H4 (cell line): ENCODE measurements around the gene AFTPH. TPM values are rescaled to one million over a fixed set of nuclear protein-coding genes. Genes with fewer than 3 reads are reported as not detected.
A peak's percentile ranks its signal among the peaks of the same experiment; 100 is the strongest.
"Not testable (repeated sequence)": the region's sequence is repeated elsewhere in the genome, so short reads cannot be mapped to it uniquely, and the experiment has no call there.

ENCODE experiments used
- DNase-seq: peaks from one replicate; pipeline ENCODE4 v3.0.0-alpha.2; 2015; ENCODE audit warnings: low spot score
- total RNA-seq: library from RNA; depleted of rRNA; stranded (reverse); fragments of >200 nt; shearing (Covaris generic); gene quantifications from 2 replicates; pipeline ENCODE4 v1.2.3, GENCODE V29; 2014

Gene AFTPH
- total RNA-seq, 1 experiment from 2014 or later: 23.3 TPM

DNA sequence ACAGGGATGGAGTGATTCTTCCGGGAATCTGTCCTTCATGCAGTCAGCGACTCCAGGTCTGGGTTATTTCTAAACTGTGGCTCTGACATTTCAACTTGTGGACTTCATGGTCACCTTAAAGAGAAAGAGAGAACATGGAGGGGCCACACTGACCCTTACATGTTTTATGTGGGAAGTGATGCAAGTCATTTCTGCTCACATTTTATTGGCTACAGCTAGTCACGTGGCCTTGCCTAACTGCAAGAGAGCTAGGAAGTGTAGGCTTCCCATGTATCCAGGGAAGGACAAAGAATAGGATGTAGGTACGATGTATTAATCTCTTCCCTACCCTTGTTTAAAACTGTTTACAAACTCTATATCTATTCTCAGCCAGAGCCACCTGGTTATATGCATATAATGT lies 30.3 kb upstream of the AFTPH start:
- no peak for DNase-seq

DNA sequence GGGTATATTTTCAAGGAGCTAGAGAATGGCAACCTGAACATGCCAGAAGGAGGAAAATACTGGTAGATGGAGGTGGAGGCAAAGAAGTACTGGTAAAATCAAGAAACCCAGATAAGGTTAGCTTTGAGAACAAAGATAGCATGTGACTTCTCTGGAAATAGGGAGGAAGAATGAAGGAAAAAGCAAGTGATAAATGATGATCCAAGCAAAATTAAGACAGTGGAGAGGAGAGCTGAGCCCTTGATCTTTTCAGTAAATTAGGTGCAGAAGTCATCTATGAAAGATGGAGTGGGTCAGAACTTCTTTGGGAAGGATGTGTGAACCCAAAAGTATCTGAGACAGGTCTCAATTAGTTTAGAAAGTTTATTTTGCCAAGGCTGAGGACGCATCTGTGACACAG lies 25.7 kb upstream of the AFTPH start:
- DNase-seq: no peak

DNA sequence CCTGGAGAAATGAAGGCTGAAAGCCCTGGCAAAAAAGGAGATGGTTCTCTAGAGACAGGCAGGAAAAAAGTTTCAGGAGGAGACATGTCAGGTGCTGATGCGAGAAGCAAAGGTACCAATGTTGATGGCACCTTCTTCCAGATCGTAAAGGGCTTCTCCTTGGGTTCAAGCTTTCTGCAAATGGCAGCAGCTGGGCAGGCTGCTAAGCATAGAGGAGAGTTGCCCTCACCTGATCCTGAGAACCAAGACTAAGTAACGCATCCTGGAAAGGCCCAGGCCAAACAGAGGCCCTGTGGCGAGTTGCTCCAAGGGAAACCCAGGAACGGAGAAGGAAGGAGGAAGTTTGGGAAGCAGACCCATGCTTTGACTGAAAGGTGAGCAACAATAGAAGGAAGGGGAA lies 23.6 kb upstream of the AFTPH start:
- no peak for DNase-seq

DNA sequence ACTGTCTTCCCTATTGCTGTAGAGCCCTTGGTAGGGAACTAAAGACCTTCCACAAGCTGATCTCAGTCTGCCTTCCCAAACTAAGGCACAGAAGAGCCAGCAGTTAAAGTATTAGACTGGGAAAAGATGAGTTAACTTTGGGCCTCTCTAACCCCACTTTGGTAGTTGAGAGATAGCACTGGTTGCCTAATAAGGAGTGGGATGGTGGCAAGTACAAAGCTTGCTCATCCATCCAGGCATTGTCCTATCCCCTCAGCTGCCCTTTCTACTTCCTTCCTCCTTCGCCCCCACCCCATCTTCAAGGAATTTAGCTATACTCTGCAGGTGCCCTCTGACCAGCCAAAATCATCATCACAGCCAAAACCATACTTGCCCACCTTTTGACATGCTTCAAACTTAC lies 22.2 kb upstream of the AFTPH start:
- DNase-seq: no peak

DNA sequence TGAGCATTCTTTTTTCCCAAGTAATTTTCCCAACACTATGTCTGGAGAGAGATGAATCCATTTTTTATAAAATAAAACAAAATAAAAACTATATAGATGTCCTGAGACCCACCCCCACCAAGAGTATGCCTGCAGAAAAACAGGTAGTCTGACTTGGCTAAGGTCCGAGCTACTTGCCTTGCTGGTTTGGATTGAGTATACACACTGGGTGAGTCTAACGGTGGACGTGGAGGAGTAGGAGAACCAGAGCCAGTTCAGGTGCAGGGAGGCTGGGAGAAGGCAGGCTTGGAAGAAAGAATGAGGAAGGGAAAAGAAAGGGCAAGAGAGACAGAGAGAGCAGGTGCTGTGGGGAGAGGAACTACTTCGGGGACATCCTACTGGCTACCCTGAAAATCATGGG lies 21.3 kb upstream of the AFTPH start:
- DNase-seq: no peak

DNA sequence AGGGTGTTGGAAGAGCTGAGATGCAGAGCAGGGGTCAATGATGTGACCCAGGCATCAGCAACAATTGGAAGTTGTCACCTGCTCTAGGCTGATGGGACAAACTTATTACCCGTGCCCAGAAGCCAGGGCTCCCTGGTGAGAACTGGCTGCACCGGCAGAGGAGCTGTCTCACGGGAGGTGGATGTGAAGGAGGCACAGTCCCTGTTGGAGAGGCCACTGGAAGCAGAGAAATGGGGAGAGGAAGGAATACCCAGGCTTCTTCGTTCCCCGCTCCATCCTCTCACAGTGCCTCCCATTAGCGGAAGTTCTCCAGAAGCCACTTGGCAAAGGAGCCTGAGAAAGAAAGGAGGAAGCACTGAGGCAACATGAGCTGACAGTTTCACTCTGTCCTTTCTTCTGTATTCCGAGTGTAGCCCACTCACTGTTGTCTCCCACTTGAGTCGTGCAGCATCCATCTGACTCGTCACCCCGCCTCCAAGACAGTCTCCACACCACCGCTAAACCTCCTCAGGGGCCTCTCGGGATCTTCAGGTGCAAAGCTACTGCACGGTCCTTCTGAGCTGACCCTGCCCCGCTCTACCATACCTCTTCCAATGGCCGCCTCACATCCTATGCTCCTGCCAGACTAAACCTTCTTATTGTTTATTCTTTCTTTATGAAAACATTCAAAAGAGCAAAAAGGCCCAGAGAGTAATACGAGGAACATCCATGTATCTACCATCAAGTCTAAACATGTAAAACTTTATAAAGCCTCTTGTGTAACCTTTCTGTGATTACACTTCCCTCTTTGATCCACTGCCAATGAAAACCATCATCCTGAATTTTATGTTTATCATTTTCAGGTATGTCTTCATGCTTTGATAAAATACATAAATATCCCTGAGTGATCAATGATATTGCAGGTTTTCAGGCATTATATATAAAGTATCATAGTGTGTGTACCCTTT lies 19.1 kb upstream of the AFTPH start:
- DNase-seq: no peak

DNA sequence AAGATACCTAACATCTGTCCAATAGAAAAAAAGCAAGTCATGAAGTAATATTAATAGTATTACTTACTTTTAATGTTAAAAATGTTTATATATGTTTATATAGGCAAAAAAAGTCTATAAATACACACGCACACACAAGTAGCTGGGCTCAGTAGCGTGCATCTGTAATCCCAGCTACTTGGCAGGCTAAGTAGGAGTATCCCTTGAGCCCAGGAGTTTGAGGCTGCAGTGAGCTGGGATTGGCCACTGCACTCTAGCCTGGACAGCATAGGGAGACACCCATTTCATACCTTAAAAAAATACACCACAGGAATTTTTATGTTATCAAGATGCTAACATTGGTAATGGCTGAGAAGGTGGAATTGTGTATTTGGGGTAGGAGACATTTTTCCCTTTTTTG lies 17.4 kb upstream of the AFTPH start:
- no peak for DNase-seq

DNA sequence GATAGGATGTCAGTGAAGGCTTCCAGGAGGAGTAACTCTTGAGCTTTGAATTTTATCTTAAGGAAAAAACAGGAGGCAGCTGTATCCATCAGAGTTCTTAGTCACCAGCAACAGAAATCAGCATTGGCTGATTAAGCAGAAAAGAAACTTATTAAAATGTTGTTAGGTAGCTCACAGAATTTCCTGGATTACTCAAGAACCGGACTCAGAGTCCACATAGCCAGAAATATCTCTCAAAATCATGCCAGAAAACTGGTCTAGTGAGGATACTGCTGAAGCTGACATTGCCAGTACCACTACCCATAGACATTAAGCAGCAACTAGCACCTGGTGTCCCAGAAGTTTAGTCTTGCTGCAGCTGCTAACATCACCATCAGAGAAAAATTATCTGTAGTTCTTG lies 10.1 kb upstream of the AFTPH start:
- DNase-seq: no peak

DNA sequence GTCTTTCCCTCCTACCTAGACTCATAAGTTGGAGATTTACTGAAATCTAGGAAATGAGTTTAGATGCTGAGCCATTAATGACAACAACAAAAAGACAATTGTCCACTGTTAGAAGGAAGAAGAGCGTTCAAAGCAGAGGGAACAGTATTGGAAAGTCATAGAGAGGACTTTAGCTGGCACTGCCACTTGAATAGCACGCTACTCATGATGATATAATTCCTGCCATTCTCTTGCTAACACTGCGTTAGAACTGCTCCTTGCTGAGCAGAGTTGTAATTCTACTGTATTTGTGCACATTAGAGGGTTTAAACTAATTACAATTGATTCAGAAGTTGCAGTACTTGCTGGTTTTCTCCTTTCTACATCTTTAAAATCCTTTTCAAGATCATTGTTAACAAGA lies 9.0 kb upstream of the AFTPH start:
- no peak for DNase-seq

DNA sequence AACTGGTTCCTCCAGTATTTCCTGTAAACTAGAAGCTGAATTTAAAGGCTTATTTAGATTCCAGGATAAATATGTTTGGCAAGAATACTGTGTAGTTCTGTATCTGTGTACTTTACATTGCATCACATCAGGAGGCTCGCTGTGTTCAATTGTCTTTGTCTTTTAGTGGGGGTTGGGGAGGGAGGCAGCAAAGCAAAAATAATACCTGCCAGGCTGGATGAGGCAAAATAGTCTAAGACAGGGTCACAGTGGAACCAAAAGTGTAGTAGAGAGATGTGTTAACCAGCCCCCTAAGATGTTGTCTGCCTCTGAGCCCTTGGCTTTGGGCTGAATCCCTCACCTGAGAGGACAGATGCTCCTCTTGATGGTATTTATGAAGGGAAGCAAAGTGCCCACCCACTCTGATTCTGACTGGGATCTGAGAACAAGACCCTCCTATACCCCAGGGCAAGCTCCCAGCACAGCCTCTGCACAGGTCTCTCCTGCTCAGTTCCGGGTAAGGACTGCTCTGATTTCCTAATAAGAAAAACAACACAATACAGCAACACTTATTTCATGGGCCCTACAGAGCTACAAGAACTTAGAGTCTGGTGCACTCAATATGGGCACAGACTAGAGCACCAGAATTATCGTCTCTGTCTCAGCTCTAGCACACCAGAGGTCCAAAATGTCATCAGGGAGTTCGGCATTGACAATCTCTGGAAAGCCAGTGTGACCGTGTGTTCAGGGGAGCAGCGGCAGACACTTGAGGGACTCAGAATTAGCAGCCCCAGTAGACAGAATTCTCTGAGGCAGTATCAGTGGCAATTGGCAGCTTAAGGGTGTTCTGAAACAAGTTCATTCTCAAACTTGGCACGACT lies 7.2 kb upstream of the AFTPH start:
- no peak for DNase-seq

DNA sequence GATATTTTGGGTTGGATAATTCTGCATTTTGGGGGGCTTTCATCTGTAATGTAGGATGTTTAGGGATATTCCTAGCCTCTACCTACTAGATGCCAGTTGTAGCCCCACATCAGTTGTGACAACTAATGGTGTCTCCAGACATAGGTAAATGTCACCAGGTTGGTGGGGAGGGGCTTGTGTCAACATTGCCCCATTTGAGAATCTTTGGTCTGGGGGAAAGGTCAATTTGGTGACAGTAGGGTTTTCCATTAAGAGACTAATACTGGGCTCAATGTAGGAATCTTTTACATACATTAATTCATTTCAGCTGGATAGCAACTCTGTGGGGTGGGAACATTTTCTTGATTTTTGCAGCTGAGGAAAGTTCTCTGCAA lies 6.6 kb upstream of the AFTPH start:
- no peak for DNase-seq

DNA sequence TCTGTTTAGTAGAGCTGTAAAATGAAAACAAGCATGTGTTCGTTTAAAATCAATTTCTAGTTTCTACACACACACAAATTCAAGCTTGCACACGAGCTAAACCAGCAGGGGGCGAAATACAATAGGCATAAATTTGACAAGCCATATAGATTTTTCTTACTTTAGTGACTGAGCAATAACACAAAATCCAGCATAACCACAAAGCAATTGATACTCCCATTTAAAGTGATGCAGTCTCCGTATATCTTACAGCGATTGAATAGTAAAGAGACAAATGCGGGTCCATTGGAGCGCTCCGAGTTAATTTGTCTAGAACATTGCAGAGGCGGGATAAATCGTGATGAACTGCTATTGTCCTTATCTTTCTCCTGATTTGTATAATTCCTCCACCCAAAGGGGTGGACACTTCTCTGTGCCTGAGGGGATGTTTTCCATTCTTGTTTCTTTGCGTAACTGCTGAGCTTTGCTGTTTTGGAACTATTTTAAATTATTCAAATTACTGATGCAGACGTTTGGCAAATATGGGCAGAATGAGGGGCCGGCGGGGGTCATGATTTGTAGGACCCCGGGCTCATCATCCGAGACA lies 1.2 kb upstream of the AFTPH start:
- DNase-seq: peak; percentile 63

DNA sequence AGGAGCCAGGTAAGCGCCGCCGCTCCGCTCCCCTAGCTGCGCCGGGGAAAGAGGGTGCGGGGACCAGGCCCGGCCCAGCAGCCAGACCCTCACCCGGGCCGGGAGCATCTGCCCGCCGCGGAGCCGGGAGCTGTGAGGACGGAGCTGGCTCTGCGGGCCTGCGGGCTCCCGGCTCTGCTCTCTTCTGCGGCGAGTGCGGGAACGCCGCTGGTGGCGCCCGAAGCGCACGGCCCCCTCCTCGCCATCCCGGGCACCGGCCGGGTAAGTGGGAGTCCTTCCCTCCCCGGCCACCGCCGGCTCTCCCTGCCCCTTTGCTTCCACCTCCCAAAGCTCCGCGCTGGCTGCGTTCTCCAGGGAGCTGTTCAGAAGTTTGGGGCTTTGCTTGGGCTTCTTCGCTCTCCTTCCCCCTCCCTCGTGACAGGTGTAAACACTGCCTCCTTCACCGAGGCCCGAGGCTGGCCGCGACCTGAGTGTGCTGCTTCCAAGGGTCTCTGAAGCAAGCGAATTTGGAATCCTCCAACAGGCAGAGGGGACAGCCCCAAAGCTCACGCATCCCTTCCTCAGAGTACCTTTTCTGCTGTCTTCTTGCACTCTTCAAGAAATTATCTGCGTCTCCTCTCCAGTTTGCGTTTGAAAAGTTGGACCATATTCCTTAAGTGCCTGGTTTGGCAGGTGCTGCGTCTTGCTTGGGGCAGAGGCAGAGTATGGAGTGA lies 632 bp downstream of the AFTPH start:
- DNase-seq: peak; percentile 12

DNA sequence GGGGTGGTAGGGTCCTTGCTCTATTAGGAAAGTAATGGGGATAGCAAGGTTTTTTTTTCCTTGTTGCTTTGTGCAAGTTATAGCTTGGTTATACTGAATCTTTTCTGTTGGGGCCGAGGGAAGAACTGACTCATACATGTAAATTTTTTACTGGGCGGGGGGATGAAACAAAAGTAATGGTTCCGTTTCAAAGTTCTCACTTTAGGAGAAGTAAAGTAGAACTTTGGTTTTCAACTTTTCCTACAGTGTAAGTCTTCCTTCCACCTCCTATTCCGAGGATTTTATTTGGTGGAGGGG lies 1.1 kb downstream of the AFTPH start:
- DNase-seq: no peak

DNA sequence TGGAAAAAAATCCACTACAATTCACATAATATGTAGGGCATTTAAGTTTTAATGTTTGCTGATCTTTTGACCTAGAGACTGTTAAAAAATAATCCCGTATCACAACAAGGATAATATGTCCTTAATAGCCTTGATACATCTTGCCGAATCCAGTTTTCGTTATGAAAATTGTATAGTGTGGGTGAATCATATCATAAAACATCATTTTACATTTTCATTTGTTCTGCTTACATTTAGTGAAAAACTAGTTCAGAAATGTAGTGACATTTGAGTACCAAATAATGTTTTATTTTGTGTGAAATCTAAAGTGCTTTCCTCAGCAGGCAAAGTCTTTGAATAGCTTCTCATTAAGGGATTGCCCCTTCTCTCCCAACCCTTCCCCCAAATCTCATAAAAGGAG lies 1.9 kb downstream of the AFTPH start:
- DNase-seq: no peak

DNA sequence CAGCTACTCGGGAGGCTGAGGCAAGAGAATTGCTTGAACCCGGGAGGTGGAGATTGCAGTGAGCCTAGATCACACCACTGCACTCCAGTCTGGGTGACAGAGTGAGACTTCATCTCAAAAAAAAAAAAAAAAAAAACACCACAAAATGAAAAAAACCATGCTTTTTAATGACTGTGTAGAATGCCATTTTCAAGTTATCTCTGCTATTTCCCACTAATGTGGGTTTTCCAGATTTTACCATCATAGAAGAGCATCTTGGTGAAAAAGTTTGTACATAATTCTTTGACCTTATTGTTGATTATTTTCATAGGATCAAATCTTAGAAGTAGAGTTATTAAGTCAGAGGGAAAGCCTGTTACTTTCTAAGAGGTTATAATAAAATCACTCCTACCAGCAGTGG lies 6.8 kb downstream of the AFTPH start:
- DNase-seq: not testable (repeated sequence)

DNA sequence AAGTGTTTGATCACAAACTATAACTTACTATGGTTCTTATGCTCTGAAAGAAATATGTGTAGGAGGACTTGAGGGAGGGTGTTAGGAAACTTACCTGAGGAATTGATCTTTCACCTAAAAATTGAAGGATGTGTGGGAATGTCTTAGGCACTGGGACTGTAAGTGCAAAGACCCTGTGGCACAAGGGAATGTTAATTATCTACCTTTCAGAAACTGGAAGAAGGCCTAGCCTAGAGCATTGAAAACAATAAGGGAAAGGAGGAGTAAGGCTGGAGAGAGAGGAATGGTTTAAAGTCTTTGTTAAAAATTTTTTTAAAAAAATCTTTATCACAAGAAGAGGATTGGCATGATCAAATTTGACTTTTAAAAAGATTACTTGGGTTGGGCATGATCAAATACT lies 7.9 kb downstream of the AFTPH start:
- no peak for DNase-seq

DNA sequence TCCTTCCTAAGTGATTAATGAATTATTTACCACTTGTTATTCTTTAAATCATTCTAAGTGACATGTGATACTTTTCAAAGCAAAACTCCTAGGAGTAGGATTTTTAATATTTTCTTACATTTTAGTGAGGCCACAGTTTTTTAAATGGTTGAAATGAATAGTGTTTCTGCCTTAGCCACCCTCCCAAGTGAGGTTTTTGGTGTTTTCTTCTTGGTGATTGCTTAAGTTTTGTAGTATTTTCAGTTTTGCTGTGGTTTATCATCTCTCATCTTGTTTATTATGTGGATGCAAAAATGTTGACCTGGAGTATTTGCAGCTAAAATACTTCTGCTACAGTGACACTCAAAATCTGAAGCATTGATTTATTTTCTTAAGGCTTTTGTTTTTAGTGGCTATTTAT lies 9.8 kb downstream of the AFTPH start:
- no peak for DNase-seq

DNA sequence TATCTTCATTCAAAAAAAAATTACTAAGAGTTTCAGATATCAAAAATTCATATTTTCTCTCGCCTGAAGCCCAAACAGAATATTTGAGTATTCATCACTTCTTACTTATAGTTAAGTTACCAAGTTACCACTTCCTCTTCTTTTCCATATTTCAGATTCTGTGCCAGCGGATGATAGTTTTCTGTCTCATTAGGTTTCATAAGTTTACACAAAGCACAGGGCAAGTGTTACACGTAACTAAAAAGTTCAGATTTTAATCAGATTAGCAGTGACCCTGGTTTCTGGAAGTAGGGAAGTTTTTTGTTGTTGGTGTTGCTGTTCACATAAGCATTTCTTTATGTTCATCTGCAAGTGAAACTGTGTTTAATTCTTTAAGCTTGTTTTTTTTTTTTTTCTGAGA lies 10.2 kb downstream of the AFTPH start:
- DNase-seq: no peak

DNA sequence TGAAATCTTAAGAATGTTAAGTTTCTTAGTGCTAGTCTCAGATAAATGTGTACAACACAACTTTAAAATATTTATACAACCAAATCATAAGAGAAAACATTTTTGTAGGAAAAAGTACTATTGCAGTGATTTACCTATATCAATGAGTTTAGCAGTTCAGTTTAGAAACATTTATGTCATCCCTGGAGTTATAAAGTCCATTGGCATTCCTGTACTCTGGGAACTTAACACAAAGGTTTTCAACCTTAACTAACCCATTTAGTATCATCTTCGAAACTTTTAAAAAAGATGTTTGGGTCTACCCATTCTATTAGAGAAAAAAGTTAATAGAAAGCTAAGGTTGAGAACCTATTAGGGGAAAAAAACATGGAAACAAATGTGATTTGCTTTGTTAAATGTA lies 10.9 kb downstream of the AFTPH start:
- DNase-seq: no peak

DNA sequence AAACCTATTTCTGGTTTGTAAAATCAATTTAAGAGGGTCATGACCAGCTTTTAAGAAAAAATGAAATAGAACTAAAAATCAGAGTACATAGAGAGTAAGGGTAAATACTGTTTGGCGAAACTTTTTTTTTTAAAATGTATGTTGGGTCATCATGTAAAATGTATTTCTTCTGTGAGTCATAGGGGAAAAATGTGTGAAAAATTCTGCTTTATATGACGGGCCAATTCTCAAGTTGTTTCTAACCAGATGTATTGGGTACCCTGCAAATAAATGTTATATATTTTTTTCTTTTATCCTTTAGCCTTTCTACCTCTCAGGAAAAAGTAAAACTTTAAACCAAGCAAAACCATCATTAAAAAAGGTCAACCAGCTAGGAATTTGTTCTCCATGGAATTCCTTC lies 13.9 kb downstream of the AFTPH start:
- no peak for DNase-seq

DNA sequence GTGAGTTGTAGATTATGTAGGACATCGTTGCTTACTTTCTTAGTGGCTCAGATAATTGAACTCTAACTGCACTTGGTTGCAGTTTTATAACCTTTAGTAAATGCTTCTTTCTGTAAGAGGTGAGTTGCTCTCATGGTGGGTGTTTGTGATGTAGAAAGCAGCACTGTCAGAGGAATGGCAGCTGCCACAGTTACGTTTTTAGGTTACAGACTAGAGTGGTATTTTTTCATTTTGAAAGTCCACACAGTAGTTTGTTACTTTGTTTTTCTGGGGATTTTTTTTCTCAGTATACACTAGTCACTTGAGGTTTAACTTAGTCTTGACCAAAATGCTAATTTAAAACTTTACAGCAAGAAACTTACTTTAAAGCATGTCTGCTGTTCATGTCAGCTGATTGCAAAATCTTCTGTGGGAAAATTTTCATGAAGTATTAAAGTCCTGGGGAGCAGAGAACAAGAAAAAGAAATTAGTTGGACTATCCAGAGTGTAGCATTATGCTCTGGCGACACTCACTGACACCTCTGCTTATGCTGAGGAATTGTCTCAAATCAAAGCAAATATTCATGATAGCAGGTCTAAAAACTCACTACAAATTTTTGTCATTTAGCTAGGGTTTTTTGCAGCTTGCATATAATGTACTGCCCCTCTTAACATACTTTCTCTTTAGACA lies 14.8 kb downstream of the AFTPH start:
- no peak for DNase-seq
